Ramos (cell line): ENCODE results near the gene CDH23.

Experiments
- in situ Hi-C: fragments of 300-500 bp; cut with MboI; formaldehyde crosslinking; loops from one replicate; pipeline ENCODE4 v1.14.3; 2022; ENCODE audit warnings: low sequenced_read_pairs; ENCODE audit not compliant: unreplicated experiment

The CDH23 gene

DNA sequence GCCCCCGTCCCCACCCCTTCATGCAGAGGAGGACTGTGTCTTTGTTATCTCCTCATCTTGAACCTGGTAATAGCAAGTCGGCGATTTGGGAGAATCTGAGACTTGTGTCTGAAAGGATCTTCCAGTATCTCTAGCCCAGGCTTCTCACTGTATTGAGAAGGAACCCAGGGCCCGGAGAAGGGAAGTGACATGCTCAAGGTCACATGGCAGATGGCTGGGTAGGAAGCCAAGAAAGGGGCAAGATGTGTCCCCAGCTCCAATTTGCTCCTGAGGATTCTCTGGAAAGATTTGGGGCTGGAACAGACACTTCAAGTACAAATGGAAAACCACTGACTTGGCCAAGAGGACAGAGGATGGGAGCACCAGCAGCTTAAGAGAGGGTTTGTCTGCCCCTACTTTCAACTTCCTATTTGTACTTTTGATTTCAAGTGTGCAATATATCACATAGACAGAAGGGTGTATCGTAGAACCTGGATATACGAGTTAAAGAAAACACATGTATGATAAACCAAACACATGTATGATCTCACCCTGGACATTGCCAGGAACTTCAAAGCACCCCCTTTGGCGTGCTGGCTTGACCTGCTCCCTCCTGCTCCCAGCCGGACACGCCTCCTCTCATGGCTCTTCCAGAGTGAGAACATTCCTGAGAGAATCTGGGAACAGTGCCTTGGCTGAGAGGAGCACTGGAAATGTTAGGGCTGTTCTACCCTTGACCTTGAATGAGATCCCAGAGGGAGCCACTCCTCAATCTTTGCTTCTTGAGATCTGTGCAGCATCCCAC is 79.7 kb downstream of the CDH23 start:
- in situ Hi-C loops, result no loop called here

GRCh38 chr10:71478173-71478572 is 81.5 kb downstream of the CDH23 start:
- in situ Hi-C loops, result no loop called here

DNA sequence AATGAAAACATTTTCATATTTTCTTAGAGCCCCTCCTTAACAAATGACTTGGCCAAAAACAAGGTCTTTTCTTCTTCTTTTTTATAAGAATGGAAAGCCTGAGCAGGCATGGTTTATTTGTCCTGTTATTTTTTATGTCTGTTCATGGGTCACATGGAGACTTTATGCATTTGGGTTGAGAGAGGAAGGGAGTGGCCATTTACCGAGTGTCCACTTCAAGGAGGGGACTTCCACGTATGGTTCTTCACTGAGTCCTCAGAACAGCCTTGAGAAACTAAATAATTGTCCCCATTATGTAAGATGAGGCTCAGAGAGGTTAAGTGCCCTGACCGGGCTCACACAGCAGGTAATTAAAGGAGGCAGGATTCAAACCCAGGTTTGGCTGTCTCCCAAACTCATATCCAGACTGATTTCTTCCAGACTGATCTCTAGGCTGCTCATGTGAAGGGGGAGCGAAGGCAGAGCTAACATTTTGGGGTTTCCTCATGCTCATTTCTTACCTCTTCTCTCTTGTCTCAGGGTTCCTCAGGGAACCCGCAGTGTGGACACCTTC is 82.2 kb downstream of the CDH23 start:
- in situ Hi-C loops, result no loop called here

DNA sequence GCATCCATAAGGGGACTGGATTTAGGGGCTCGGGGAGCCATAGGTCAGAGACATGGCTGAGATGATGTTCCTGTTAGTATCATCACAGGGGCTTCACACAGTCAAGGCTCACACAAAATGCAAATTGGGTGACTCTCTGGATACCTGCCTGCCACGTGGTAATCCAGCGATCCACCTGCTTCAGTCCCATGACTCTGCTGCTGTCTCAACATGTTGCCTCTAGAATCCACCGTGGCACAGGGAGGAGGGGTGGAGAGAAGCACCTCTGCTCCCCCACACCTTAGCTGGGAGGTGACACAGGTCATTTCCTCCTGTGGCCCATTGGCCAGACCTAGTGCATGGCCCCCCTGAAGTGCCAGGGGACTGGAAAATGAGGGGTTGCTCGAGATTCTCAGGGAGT is 83.1 kb downstream of the CDH23 start:
- in situ Hi-C loops, result no loop called here

DNA sequence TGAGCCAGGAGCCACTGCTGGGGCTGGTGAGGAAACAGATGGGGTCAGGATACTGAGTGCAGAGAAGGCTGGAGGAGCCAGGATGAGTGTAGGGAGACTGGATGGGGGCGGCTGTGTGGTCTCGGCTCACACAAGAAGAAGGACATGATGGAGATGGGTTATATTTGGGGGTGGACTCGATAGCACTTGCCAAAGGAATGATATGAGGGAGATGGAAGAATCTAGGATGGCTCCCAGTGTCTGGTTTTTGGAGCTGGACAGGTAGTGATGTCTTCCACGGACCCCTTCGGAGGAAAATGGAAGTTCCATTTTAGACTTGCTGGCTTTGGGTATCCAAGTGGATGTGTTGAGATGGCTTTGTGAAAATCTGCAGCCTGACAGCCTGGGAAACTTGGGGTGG is 83.9 kb downstream of the CDH23 start:
- in situ Hi-C loops, result no loop called here

- in situ Hi-C loops, result no loop called here
These were observed 85.2 kb downstream of the CDH23 start for GRCh38 chr10:71481746-71482410.

DNA sequence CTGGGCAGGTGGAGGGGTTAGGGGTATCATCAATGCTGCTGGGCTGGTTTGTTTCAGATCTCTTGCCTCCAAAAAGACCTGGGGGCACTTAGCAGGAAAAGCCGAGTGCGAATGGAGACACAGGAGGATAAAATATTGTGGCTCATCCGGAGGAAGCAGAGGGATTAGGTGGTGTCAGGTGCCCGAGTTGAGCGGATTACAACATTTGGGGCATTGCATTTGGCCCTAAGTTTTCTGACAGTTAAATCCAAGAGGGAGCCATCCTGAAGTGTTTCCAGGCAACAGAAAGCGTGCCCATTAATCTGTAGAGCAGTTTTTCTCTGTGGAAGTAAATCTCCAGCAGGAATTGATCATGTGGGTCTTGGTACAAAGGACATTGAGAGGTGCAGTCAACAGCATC is 85.9 kb downstream of the CDH23 start:
- in situ Hi-C loops, result no loop called here

- in situ Hi-C loops, result no loop called here
These were observed 86.4 kb downstream of the CDH23 start for GRCh38 chr10:71483135-71483534.

GRCh38 chr10:71483885-71484751 is 87.4 kb downstream of the CDH23 start:
- in situ Hi-C loops, result no loop called here

DNA sequence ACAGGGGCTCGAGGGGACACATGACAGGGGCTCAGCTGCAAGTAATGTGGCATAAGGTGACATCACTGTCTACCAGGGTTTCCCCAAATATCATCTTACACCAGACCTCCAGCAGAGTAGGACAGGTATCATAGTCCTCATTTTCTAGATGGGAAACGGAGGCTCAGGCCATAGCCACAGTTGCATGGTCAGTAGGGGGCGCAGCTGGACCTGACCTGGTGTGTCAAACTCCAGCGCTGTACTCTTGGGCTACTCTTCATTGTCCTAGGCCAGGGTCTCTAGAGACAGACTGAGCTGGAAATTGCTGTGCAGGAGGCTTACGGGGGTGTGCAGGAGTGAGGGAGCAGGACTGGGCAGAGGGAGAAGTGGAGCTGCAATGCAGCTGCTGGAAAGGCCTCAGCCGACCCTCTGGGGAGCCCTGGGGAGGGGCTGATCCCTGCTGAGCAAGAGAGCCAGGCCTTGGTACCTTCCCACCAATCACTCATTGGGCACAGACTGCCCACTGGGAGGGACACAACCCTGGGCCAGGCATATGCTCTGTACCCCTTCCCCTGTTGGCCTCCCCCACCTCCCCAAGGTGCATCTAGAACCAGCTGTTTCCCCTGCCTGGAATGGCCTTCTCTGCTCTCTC is 89.9 kb downstream of the CDH23 start:
- in situ Hi-C loops, result no loop called here

DNA sequence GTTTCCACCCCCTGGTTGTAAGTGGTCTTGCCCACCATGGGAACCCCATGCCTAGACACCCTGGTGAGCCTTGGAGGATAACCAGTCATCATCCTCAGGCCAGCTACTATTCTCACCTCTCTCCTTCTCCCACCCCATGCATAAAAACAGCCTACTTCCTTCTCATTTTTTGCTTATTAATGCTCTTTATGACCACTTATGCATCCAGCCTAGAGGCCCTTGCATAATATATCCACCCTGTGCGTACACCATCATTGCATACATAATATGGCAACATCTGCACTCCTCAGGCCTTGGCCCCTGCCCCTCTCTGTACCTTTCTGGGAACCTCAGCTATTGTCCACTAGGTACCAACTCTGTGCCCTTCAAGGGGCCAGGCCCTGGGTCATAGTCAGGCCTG is 91.0 kb downstream of the CDH23 start:
- in situ Hi-C loops, result no loop called here

DNA sequence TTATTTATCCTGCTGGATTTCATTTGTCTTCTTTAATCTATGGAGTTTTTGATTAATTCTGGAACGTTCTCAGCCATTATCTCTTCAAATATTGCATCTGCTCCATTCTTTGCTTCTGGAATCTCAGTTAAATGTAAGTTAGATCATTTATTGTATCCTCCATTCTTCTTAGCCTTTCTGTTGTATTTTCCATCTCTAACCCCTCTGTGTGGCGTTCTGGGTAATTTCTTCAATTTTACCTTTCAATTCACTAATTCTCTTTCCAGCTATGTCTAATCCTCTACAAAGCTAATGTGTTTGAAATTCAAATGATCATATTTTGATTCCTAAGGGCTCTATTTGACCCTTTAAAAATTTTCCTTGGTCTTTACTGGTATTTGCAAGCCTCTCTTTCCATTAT is 92.4 kb downstream of the CDH23 start:
- in situ Hi-C loops, result no loop called here

DNA sequence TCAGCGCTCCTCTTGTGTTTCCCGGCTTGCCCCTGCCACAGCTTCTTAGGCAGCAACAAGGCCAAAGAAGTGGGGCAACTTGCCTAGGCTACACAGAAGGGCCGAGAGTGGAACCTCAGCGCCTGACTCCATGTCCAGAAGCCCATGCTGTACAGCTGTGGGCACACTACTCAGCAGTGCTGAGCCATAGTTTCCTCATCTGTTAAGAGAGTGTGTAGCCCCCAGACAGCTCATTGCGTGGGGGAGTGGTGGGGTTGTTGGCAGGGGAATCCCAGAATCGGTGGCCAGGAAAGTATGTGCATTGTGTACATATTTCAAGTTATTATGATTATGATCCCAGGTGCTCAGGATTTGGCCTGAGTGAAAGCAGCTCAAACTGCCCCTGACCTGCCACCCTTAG is 96.2 kb downstream of the CDH23 start:
- in situ Hi-C loops, result no loop called here

GRCh38 chr10:71493741-71494140 is 97.0 kb downstream of the CDH23 start:
- in situ Hi-C loops, result no loop called here

DNA sequence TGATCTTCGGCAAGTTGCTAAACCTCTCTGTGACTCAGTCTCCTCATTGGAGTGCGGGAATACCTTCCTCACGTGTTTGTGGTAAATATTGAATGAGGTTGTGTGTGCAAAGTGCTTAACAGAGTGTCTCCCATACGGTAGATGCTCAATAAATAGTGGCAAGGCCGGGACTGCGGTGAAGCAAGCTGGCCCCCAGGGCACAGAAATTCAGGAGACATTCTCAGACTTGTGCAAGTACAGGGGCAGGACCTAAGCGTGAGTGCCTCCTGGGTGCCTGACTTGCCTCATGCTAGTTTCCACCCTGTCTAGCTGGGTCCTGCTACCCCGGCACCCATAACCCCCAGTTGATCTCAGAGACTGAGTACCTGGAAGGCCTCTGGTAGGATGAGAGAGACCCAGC is 97.8 kb downstream of the CDH23 start:
- in situ Hi-C loops, result no loop called here

DNA sequence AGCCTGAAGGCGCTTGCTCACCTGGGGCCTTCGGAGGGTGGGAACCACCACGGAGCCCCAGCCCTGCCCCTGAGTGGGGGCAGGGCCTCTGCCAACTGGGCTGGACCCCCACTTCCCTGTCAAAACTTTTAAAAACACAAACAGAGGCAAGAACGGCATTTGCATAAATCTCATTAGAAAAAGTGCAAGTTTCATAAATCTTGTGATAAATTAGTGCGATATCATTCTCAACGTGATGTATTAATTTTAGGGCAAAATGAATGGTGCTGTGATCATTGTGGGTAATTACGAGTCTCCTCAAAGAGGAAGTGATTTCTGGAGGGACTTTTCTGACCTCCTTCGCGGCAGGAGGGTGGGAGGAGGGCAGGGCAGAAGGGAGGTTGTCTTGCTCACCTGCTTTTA is 98.3 kb downstream of the CDH23 start:
- in situ Hi-C loops, result no loop called here

- in situ Hi-C loops, result no loop called here
These were observed 100.4 kb downstream of the CDH23 start for GRCh38 chr10:71496927-71497762.

GRCh38 chr10:71497763-71498326 is 101.1 kb downstream of the CDH23 start:
- in situ Hi-C loops, result no loop called here

GRCh38 chr10:71501402-71501801 is 104.7 kb downstream of the CDH23 start:
- in situ Hi-C loops, result no loop called here
